Hepatocyte (in vitro differentiated cells): ENCODE data around the gene ASB14. TPM values are rescaled to one million over a fixed set of nuclear protein-coding genes. Genes with fewer than 3 reads are reported as not detected.

Experiments used
- DNase-seq: peaks from one replicate; pipeline ENCODE4 v3.0.0-alpha.2; 2016; ENCODE audit warnings: low spot score
- H2AFZ ChIP-seq: fragments of 200-600 bp; sonication (generic); 2 replicates; pipeline ENCODE4 v1.6.0; 2016; ENCODE audit warnings: antibody characterized with exemption, mild to moderate bottlenecking
- H3K27ac ChIP-seq: fragments of 200-600 bp; sonication (generic); 2 replicates; pipeline ENCODE4 v1.5.1; 2016; ENCODE audit warnings: mild to moderate bottlenecking
- H3K27me3 ChIP-seq: fragments of 200-600 bp; sonication (generic); 2 replicates; pipeline ENCODE4 v1.6.1; 2016
- H3K36me3 ChIP-seq: fragments of 200-600 bp; sonication (generic); replicated peaks from 2 replicates; pipeline ENCODE4 v1.5.1; 2016; ENCODE audit warnings: low read depth; ENCODE audit not compliant: insufficient read depth
- H3K4me1 ChIP-seq: fragments of 200-600 bp; sonication (generic); 2 replicates; pipeline ENCODE4 v1.5.1; 2016; ENCODE audit warnings: mild to moderate bottlenecking, moderate library complexity; ENCODE audit not compliant: insufficient read depth
- H3K4me2 ChIP-seq: fragments of 200-600 bp; sonication (generic); 2 replicates; pipeline ENCODE4 v1.6.0; 2016
- H3K4me3 ChIP-seq: fragments of 200-600 bp; sonication (generic); 2 replicates; pipeline ENCODE4 v1.5.1; 2016; ENCODE audit warnings: mild to moderate bottlenecking
- H3K79me2 ChIP-seq: fragments of 200-600 bp; sonication (generic); 2 replicates; pipeline ENCODE4 v1.6.0; 2017; ENCODE audit warnings: mild to moderate bottlenecking
- H3K9me2 ChIP-seq: fragments of 200-600 bp; sonication (generic); replicated peaks from 2 replicates; pipeline ENCODE4 v1.6.0; 2017; ENCODE audit warnings: mild to moderate bottlenecking; ENCODE audit not compliant: insufficient read depth
- H3K9me3 ChIP-seq: fragments of 200-600 bp; sonication (generic); 2 replicates; pipeline ENCODE4 v1.5.1; 2016; ENCODE audit warnings: low read depth, mild to moderate bottlenecking
- H4K20me1 ChIP-seq: fragments of 200-600 bp; sonication (generic); 2 replicates; pipeline ENCODE4 v1.6.0; 2016; ENCODE audit warnings: mild to moderate bottlenecking; ENCODE audit not compliant: insufficient read depth, poor library complexity, severe bottlenecking
- EZH2 ChIP-seq: fragments of 200-600 bp; sonication (generic); IDR thresholded peaks from 2 replicates; pipeline ENCODE4 v1.6.1; 2016; ENCODE audit warnings: antibody characterized with exemption, mild to moderate bottlenecking, borderline replicate concordance
- EZH2phosphoT487 ChIP-seq: fragments of 200-600 bp; sonication (generic); IDR thresholded peaks from one replicate; pipeline ENCODE4 v1.6.1; 2018; ENCODE audit warnings: antibody characterized with exemption, mild to moderate bottlenecking, low read depth, moderate library complexity; ENCODE audit not compliant: unreplicated experiment, severe bottlenecking
- WGBS: methylation state at CpG from one replicate; pipeline ENCODE4 v1.1.6; 2016; ENCODE audit warnings: low lambda C conversion rate; ENCODE audit errors: missing lambda C conversion rate; 5-methylcytosine and 5-hydroxymethylcytosine counted together
- polyA plus RNA-seq: library from polyadenylated mRNA; unstranded; fragments of >200 nt; fragmentation: Nextera tagmentation; extraction: Ambion mirVana; gene quantifications from 2 replicates; pipeline ENCODE4 v1.2.1, GENCODE V29; 2016
- total RNA-seq: library from RNA; depleted of rRNA; stranded (reverse); fragments of >200 nt; gene quantifications from 2 replicates; pipeline ENCODE4 v1.2.3, GENCODE V29; 2014
- TF ChIP-seq, protein P1 (sequence below): fragments of 200-600 bp; sonication (generic); IDR thresholded peaks from 2 replicates; pipeline ENCODE4 v1.5.1; 2016; ENCODE audit warnings: antibody characterized with exemption, mild to moderate bottlenecking; ENCODE audit not compliant: poor library complexity

The ASB14 gene
- total and polyA plus RNA-seq, 2 experiments from 2014 or later: 0.10 TPM; not detected in 1

DNA sequence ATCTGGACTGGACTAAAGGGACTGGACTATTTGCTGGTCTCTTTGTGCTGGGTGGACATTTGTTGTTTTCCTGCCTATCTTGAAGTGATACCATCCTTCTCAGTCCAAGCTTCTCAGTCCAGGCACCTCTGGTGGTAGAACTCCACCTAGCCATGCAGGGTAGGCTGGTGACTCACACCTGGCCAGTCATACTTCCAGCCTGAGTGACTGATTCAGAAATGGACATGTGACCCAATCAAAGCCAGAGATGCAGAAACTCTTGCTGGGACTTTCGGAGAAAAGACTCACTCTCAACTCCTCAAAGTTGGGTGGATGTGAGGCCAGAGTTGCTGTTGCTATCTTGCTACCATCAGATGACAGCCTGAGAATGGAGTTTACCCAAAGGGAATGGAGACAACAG is 5.6 kb upstream of the ASB14 start:
- H3K79me2 ChIP-seq: no peaks in the 10 kb centered on the region
- no peaks in the 10 kb centered on the region for H3K36me3 ChIP-seq
- peak; percentile 49 for DNase-seq
- no peaks in the 10 kb centered on the region for H3K9me2 ChIP-seq
- H3K4me3 ChIP-seq: no peak overlapping the region
- no peak overlapping the region for H2AFZ ChIP-seq
- no peaks in the 10 kb centered on the region for H4K20me1 ChIP-seq
- H3K4me1 ChIP-seq: no peaks in the 10 kb centered on the region
- H3K4me2 ChIP-seq: no peak overlapping the region
- H3K27ac ChIP-seq: no peak overlapping the region
- 100% methylated on average over 1 of the region's 1 CpG for WGBS
- TF ChIP-seq EZH2phosphoT487 (no peak), EZH2 (no peak)
- TF ChIP-seq, protein P1, sequence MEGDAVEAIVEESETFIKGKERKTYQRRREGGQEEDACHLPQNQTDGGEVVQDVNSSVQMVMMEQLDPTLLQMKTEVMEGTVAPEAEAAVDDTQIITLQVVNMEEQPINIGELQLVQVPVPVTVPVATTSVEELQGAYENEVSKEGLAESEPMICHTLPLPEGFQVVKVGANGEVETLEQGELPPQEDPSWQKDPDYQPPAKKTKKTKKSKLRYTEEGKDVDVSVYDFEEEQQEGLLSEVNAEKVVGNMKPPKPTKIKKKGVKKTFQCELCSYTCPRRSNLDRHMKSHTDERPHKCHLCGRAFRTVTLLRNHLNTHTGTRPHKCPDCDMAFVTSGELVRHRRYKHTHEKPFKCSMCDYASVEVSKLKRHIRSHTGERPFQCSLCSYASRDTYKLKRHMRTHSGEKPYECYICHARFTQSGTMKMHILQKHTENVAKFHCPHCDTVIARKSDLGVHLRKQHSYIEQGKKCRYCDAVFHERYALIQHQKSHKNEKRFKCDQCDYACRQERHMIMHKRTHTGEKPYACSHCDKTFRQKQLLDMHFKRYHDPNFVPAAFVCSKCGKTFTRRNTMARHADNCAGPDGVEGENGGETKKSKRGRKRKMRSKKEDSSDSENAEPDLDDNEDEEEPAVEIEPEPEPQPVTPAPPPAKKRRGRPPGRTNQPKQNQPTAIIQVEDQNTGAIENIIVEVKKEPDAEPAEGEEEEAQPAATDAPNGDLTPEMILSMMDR: no peak
- H3K9me3 ChIP-seq: no peaks in the 10 kb centered on the region
- no peaks in the 10 kb centered on the region for H3K27me3 ChIP-seq

DNA sequence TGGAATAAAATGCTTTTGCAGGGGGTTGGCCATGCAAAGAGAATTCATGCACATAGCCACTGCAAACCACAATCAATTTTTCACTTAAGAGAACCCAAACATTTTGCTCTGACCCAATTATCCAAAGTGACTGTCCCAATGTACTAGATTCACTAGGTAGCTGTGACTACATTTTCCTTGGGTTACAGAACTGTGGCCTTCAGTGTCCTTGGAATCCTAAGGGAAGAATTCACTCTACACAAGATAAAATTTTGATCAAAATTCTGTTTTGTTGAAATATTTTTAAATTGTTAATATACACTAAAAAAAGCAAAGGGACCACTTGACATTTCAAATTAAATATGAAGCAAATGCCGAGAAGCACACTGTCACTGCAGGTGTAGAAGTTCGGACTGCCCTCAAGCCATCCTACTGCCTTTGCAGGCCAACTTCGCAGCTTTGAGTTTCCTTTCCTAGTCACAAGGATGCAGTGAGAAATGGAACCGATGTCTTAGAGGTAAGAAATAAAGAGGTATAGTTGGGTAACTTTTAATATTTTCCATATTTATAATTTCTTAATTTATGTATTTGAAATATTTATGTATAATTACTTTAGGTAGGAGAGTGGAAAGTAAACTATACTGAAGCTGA is 527 bp upstream of the ASB14 start:
- no peaks in the 10 kb centered on the region for H3K79me2 ChIP-seq
- H2AFZ ChIP-seq: no peak overlapping the region
- H3K4me1 ChIP-seq: no peaks in the 10 kb centered on the region
- no peak for DNase-seq
- no peak overlapping the region for H3K4me3 ChIP-seq
- no peak for TF ChIP-seq EZH2phosphoT487
- no peak for TF ChIP-seq EZH2
- TF ChIP-seq, protein P1: no peak
- no peaks in the 10 kb centered on the region for H4K20me1 ChIP-seq
- H3K9me3 ChIP-seq: no peaks in the 10 kb centered on the region
- WGBS: 95% methylated on average over 4 of the region's 4 CpGs
- H3K9me2 ChIP-seq: no peaks in the 10 kb centered on the region
- no peak overlapping the region for H3K27ac ChIP-seq
- no peak overlapping the region for H3K4me2 ChIP-seq
- no peaks in the 10 kb centered on the region for H3K27me3 ChIP-seq
- no peaks in the 10 kb centered on the region for H3K36me3 ChIP-seq

DNA sequence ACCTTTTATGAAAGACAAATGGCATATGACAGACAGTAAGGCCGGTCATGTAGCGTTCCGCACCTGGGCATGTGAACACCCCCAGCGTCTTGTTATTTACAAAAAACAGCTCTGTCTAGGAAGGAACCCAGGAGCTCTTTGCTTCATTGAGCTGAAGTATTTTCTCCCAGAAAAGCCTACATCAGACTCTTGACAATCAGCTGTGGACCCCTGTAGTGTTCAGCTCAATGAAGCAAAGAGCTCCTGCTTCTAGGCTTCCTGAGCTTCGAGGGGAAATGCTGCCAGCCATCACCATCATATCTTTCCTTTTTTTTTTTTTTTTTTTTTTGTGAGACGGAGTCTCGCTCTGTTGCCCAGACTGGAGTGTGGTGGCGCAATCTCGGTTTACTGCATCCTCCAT is 4.1 kb downstream of the ASB14 start:
- TF ChIP-seq EZH2phosphoT487 (no peak), EZH2 (no peak)
- TF ChIP-seq, protein P1: no peak
- Histone ChIP-seq H3K36me3 (no peaks in the 10 kb centered on the region), H3K27me3 (no peaks in the 10 kb centered on the region), H3K4me1 (no peaks in the 10 kb centered on the region), H3K9me2 (no peaks in the 10 kb centered on the region), H3K27ac (no peak overlapping the region), H3K4me3 (no peak overlapping the region), H3K4me2 (no peak overlapping the region), H2AFZ (no peak overlapping the region), H3K79me2 (no peaks in the 10 kb centered on the region), H3K9me3 (no peaks in the 10 kb centered on the region), H4K20me1 (no peaks in the 10 kb centered on the region)
- DNase-seq: no peak
- 93% methylated on average over 5 of the region's 9 CpGs for WGBS

DNA sequence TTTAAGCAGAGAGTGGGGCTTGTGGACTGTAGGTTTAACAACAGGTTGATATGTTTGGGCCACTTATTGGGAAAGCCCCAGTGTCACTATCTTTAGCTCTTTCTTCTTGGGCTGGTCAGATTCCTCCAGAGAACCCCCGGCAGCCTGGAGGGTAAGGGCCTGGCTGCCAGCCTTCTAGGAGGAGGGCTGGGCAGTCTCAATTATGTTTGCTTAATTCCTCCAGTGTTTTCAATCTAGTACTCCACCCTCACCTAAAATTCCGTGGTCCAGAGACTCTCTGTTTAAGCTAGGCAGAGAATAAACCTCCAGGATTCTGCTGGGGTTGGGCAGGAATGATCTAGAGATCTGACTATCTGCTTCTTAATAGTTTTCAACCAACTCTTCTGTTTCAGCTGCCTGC is 5.3 kb downstream of the ASB14 start:
- Histone ChIP-seq H3K4me3 (no peak overlapping the region), H3K79me2 (no peaks in the 10 kb centered on the region), H3K36me3 (no peaks in the 10 kb centered on the region), H3K4me1 (no peaks in the 10 kb centered on the region), H3K27ac (no peak overlapping the region), H3K27me3 (no peaks in the 10 kb centered on the region), H3K9me2 (no peaks in the 10 kb centered on the region), H3K9me3 (no peaks in the 10 kb centered on the region), H3K4me2 (no peak overlapping the region), H2AFZ (no peak overlapping the region), H4K20me1 (no peaks in the 10 kb centered on the region)
- TF ChIP-seq, protein P1: no peak
- TF ChIP-seq EZH2 (no peak), EZH2phosphoT487 (no peak)
- WGBS: 73% methylated on average over 2 of the region's 2 CpGs
- no peak for DNase-seq
